H1 (cell line): ENCODE data around the gene PPP6R1. TPM values are rescaled to one million over a fixed set of nuclear protein-coding genes. Genes with fewer than 3 reads are reported as not detected.
A peak's percentile ranks its signal among the peaks of the same experiment; 100 is the strongest.

ENCODE experiments used
- CTCF ChIA-PET: fragments of 300-600 bp; sonication (Branson Sonifier 250); formaldehyde crosslinking; loops from one replicate; lab custom pipeline; 2021; ENCODE audit not compliant: partially characterized antibody; lab: Charles Lee
- POLR2A ChIA-PET: fragments of 300-600 bp; sonication (Branson Sonifier 250); formaldehyde crosslinking; loops from one replicate; lab custom pipeline; 2021; ENCODE audit warnings: inconsistent platforms; ENCODE audit not compliant: partially characterized antibody; lab: Charles Lee
- DNase-seq, 2 experiments: peaks; one replicate each; pipeline versions ENCODE4 v3.0.0 to v3.0.0-alpha.2; 2010 to 2022; ENCODE audit warnings: low spot score in 2 of 2, low read depth in 1 of 2, mixed read lengths in 1 of 2
- FAIRE-seq: peaks from 2 replicates; lab custom pipeline; 2011; peaks lifted over from hg19 to GRCh38; lab: Jason Lieb, UNC
- H2AFZ ChIP-seq: 2 replicates; pipeline ENCODE4 v1.8.1; 2012; ENCODE audit warnings: low read length, inconsistent platforms
- H2AK5ac ChIP-seq: 2 replicates; pipeline ENCODE4 v1.6.1; 2013; ENCODE audit warnings: low read depth, low read length
- H2BK120ac ChIP-seq: replicated peaks from 2 replicates; pipeline ENCODE3; 2013; ENCODE audit warnings: low read depth, low read length, inconsistent platforms
- H2BK12ac ChIP-seq: 2 replicates; pipeline ENCODE4 v1.6.1; 2013; ENCODE audit warnings: low read depth, low read length
- H2BK15ac ChIP-seq: 2 replicates; pipeline ENCODE4 v1.6.1; 2013; ENCODE audit warnings: low read length
- H2BK20ac ChIP-seq: 2 replicates; pipeline ENCODE4 v1.6.1; 2013; ENCODE audit warnings: low read length
- H2BK5ac ChIP-seq: 2 replicates; pipeline ENCODE4 v1.6.1; 2013; ENCODE audit warnings: low read depth, low read length
- H3K14ac ChIP-seq: 2 replicates; pipeline ENCODE4 v1.6.1; 2013; ENCODE audit warnings: inconsistent platforms; ENCODE audit not compliant: insufficient read length
- H3K18ac ChIP-seq: 2 replicates; pipeline ENCODE4 v1.6.1; 2013; ENCODE audit warnings: low read length; ENCODE audit errors: extremely low read depth
- H3K23ac ChIP-seq: 2 replicates; pipeline ENCODE4 v1.6.1; 2013; ENCODE audit warnings: inconsistent platforms; ENCODE audit not compliant: insufficient read length
- H3K23me2 ChIP-seq: 2 replicates; pipeline ENCODE4 v1.6.1; 2013; ENCODE audit warnings: low read depth, low read length
- H3K27ac ChIP-seq: 2 replicates; pipeline ENCODE4 v1.6.1; 2011; ENCODE audit warnings: low read depth, low read length, inconsistent platforms
- H3K27me3 ChIP-seq, 4 experiments: replicated peaks in 1 of 4; 1 replicate in 1 of 4; 2 replicates in 3 of 4; pipeline versions ENCODE4 v1.6.1 to v1.8.1; 2011 to 2013; ENCODE audit warnings: low read length in 3 of 4, mild to moderate bottlenecking in 3 of 4, inconsistent platforms in 2 of 4, mixed read lengths in 2 of 4, moderate library complexity in 1 of 4; ENCODE audit not compliant: control insufficient read depth in 3 of 4, insufficient read depth in 3 of 4; ENCODE audit errors: extremely low read depth in 1 of 4
- H3K36me3 ChIP-seq, 4 experiments: 2 replicates each; pipeline versions ENCODE4 v1.6.1 to v1.8.1; 2011 to 2013; ENCODE audit warnings: mild to moderate bottlenecking in 4 of 4, low read length in 3 of 4, moderate library complexity in 2 of 4, control low read depth in 1 of 4, inconsistent platforms in 1 of 4; ENCODE audit not compliant: insufficient read depth in 4 of 4, control insufficient read depth in 2 of 4
- H3K4ac ChIP-seq: replicated peaks from 2 replicates; pipeline ENCODE3; 2013; ENCODE audit warnings: low read length, low read depth, mixed read lengths, inconsistent platforms; ENCODE audit not compliant: insufficient read length
- H3K4me1 ChIP-seq, 4 experiments: replicated peaks in 1 of 4; 1 replicate in 1 of 4; 2 replicates in 3 of 4; pipeline versions ENCODE4 v1.6.1 to v1.8.1; 2011 to 2013; ENCODE audit warnings: low read length in 3 of 4, inconsistent platforms in 2 of 4, mixed read lengths in 1 of 4; ENCODE audit not compliant: insufficient read depth in 4 of 4, control insufficient read depth in 3 of 4
- H3K4me2 ChIP-seq, 2 experiments: 2 replicates each; pipeline versions ENCODE4 v1.6.1 to v1.8.1; 2011 to 2013; ENCODE audit warnings: low read depth in 2 of 2, low read length in 2 of 2, control low read depth in 1 of 2, inconsistent platforms in 1 of 2, mild to moderate bottlenecking in 1 of 2; ENCODE audit not compliant: insufficient read depth in 1 of 2
- H3K4me3 ChIP-seq, 4 experiments: fragments of 200-600, 300-600 bp in 1 of 4; sonication (generic), shearing (Covaris generic), sonication (Bioruptor Twin) in 1 of 4; 2 replicates each; pipeline versions ENCODE4 v1.5.1 to v1.8.1; 2011 to 2016; ENCODE audit warnings: low read length in 4 of 4, low read depth in 3 of 4, control low read depth in 2 of 4, inconsistent platforms in 2 of 4, mild to moderate bottlenecking in 2 of 4, mixed read lengths in 1 of 4, moderate library complexity in 1 of 4; ENCODE audit not compliant: insufficient read depth in 2 of 4; ENCODE audit errors: extremely low read depth in 1 of 4
- H3K56ac ChIP-seq: replicated peaks from 2 replicates; pipeline ENCODE3; 2013; ENCODE audit warnings: low read depth, mild to moderate bottlenecking, mixed read lengths, low read length, inconsistent platforms; ENCODE audit not compliant: insufficient read length
- H3K79me1 ChIP-seq: 2 replicates; pipeline ENCODE4 v1.6.1; 2013; ENCODE audit warnings: low read depth, low read length, control low read depth
- H3K79me2 ChIP-seq, 2 experiments: 2 replicates each; pipeline versions ENCODE4 v1.6.1 to v1.8.1; 2012 to 2013; ENCODE audit warnings: low read length in 2 of 2, mild to moderate bottlenecking in 2 of 2, inconsistent platforms in 1 of 2; ENCODE audit not compliant: insufficient read depth in 2 of 2, control insufficient read depth in 1 of 2
- H3K9ac ChIP-seq, 4 experiments: replicated peaks in 1 of 4; 1 replicate in 1 of 4; 2 replicates in 3 of 4; pipeline versions ENCODE4 v1.6.1 to v1.8.1; 2011 to 2013; ENCODE audit warnings: low read depth in 3 of 4, low read length in 3 of 4, control low read depth in 2 of 4, mild to moderate bottlenecking in 2 of 4, moderate library complexity in 2 of 4, inconsistent platforms in 1 of 4; ENCODE audit errors: extremely low read depth in 1 of 4
- H3K9me3 ChIP-seq, 2 experiments: 2 replicates each; pipeline versions ENCODE4 v1.6.1 to v1.8.1; 2012 to 2013; ENCODE audit warnings: mild to moderate bottlenecking in 2 of 2, moderate library complexity in 2 of 2, control low read depth in 1 of 2, inconsistent platforms in 1 of 2, low read depth in 1 of 2, low read length in 1 of 2, mixed read lengths in 1 of 2; ENCODE audit not compliant: insufficient read depth in 2 of 2
- H4K20me1 ChIP-seq, 2 experiments: replicated peaks in 1 of 2; 2 replicates each; pipeline versions ENCODE3 to v1.8.1; 2011 to 2013; ENCODE audit warnings: inconsistent platforms in 2 of 2, low read length in 2 of 2, mild to moderate bottlenecking in 1 of 2; ENCODE audit not compliant: insufficient read depth in 2 of 2, control insufficient read depth in 1 of 2
- H4K5ac ChIP-seq: 2 replicates; pipeline ENCODE4 v1.6.1; 2013; ENCODE audit warnings: low read length, low read depth, mixed read lengths, inconsistent platforms; ENCODE audit not compliant: insufficient read length
- H4K8ac ChIP-seq: 2 replicates; pipeline ENCODE4 v1.8.0; 2013; ENCODE audit warnings: mild to moderate bottlenecking, moderate library complexity, low read length, inconsistent platforms; ENCODE audit not compliant: insufficient read depth; ENCODE audit errors: extremely low read depth
- H4K91ac ChIP-seq: replicated peaks from 2 replicates; pipeline ENCODE3; 2013; ENCODE audit warnings: low read length, mixed read lengths, inconsistent platforms; ENCODE audit not compliant: insufficient read length
- KDM4A ChIP-seq: IDR thresholded peaks from one replicate; pipeline ENCODE4 v1.7.1; 2012; ENCODE audit warnings: low read depth, mild to moderate bottlenecking, moderate library complexity, low read length, inconsistent platforms; ENCODE audit not compliant: severe bottlenecking
- MAX ChIP-seq: IDR thresholded peaks from 2 replicates; pipeline ENCODE4 v1.6.1; 2012; ENCODE audit warnings: inconsistent platforms
- SAP30 ChIP-seq: fragments of 300-600 bp; sonication (generic); IDR thresholded peaks from 2 replicates; pipeline ENCODE4 v1.7.1; 2012; ENCODE audit warnings: low read length, moderate library complexity, mild to moderate bottlenecking, inconsistent platforms; ENCODE audit not compliant: insufficient read depth, insufficient replicate concordance
- SIN3A ChIP-seq, 2 experiments: IDR thresholded peaks in 1 of 2; conservative IDR thresholded peaks in 1 of 2; 2 replicates each; pipeline ENCODE4 v1.6.1; 2011 to 2012; ENCODE audit warnings: low read length in 2 of 2, improper control_type of control experiment in 1 of 2, low read depth in 1 of 2, mild to moderate bottlenecking in 1 of 2
- WGBS, 2 experiments: shearing (Covaris generic) in 1 of 2; methylation state at CpG; one replicate each; pipeline versions ENCODE4 v1.1.6 to v1.1.7; 2013 to 2015; ENCODE audit warnings: low lambda C conversion rate in 2 of 2, mixed read lengths in 2 of 2, inconsistent platforms in 1 of 2, low coverage in 1 of 2, missing lambda C conversion rate in 1 of 2; ENCODE audit not compliant: insufficient replicate concordance in 2 of 2, insufficient coverage in 1 of 2, insufficient read length in 1 of 2; ENCODE audit errors: extremely low coverage in 1 of 2, missing lambda C conversion rate in 1 of 2; 5-methylcytosine and 5-hydroxymethylcytosine counted together
- polyA plus RNA-seq, 7 experiments: library from polyadenylated mRNA; depleted of rRNA in 3 of 7; stranded (reverse) in 5 of 7; unstranded in 2 of 7; fragments of >200 nt in 5 of 7; fragments of 200-250 nt in 2 of 7; gene quantifications; 1 replicate in 5 of 7; 2 replicates in 1 of 7; 4 replicates in 1 of 7; pipeline versions ENCODE4 v1.2.1 to v1.2.3, GENCODE V29; 2011 to 2013; ENCODE audit warnings: missing spikeins in 2 of 7, mixed read lengths in 2 of 7
- total RNA-seq: library from RNA; stranded (reverse); fragmentation: NEBNext Ultra II Directional; extraction: Animal tissue kit (Norgen Biotek cat#: 25700); gene quantifications from 2 replicates; pipeline ENCODE4 v1.2.1, GENCODE V29; 2021

The PPP6R1 gene
- total and polyA plus RNA-seq, 2 of the 8 experiments (the other 6 are each of a cell fraction or from before 2014, with no cell fraction given), result 36.4 to 74.4 TPM

GRCh38 chr19:55257461-55258420 lies 1.1 kb downstream of the PPP6R1 start:
- Histone ChIP-seq H3K4me3 (peak overlapping the region; percentile 79 to 89 (median 82)), H3K27me3 (no peaks in the 10 kb centered on the region), H3K23me2 (peaks cover 13% of the 10 kb centered on the region; the same call in 1 of the 2 replicates), H2BK12ac (no peak overlapping the region), H3K23ac (no peak overlapping the region), H3K9ac (peak overlapping the region; percentile 7 to 89 (median 20); a peak in 5 of 7 replicates), H2BK5ac (no peak overlapping the region), H3K79me2 (peaks cover 12 to 58% of the 10 kb centered on the region in 2 experiments), H3K9me3 (no peaks in the 10 kb centered on the region; a peak in 1 of 4 replicates), H3K14ac (no peak overlapping the region), H3K18ac (no peak overlapping the region; the same call in 1 of the 2 replicates), H3K56ac (no peak overlapping the region), H3K4ac (no peak overlapping the region), H2BK20ac (no peak overlapping the region), H3K36me3 (no peaks in the 10 kb centered on the region), H4K20me1 (peaks cover 31 to 36% of the 10 kb centered on the region in 2 experiments), H2AK5ac (no peak overlapping the region), H2BK15ac (no peak overlapping the region), H3K27ac (no peak overlapping the region), H4K5ac (no peak overlapping the region), H4K91ac (no peak overlapping the region), H2AFZ (no peak overlapping the region), H2BK120ac (no peak overlapping the region), H4K8ac (no peak overlapping the region; the same call in 1 of the 2 replicates), H3K4me1 (peaks cover 4 to 25% (median 16%) of the 10 kb centered on the region in 4 experiments; a peak in 6 of 7 replicates), H3K4me2 (peak overlapping the region; percentile 78 to 84), H3K79me1 (peaks cover 22% of the 10 kb centered on the region)
- peak in 1 of 2 experiments; percentile 59 for DNase-seq
- WGBS, 2 experiments, result 21% methylated on average over 43 of the region's 51 CpGs; no CpG with 5 or more reads in 1 of the 2 experiments
- no peak for FAIRE-seq
- ChIA-PET POLR2A (interaction anchor here (0.8 to 5.0 kb wide), 9 partner anchors 9 to 149 kb away, joined by 3 to 23 read pairs (median 3); partner anchors contain the start of genes HSPBP1 and UBE2S), CTCF (interaction anchor here (0.6 to 4.7 kb wide), 3 partner anchors 15 to 43 kb away, joined by 3 to 32 read pairs (median 3); no protein-coding TSS in a partner anchor)
- peak in 1 of 2 experiments; percentile 48; a peak in 1 of 4 replicates for TF ChIP-seq SIN3A (conservative IDR thresholded peaks at IDR 0.05 in 1 of 2, IDR thresholded peaks at IDR 0.05 in 1 of 2; ENCODE audit: low read depth in 1 of 2, low read length in 2 of 2)
- TF ChIP-seq SAP30, result peak; percentile 56
- peak; percentile 40; the same call in 1 of the 2 replicates for TF ChIP-seq MAX
- TF ChIP-seq KDM4A, result peak; percentile 23
